ENCODE results near the gene ASB18.
"Not testable (repeated sequence)": the region's sequence is repeated elsewhere in the genome, so short reads cannot be mapped to it uniquely, and the experiment has no call there.

ASB18 gene, protein sequence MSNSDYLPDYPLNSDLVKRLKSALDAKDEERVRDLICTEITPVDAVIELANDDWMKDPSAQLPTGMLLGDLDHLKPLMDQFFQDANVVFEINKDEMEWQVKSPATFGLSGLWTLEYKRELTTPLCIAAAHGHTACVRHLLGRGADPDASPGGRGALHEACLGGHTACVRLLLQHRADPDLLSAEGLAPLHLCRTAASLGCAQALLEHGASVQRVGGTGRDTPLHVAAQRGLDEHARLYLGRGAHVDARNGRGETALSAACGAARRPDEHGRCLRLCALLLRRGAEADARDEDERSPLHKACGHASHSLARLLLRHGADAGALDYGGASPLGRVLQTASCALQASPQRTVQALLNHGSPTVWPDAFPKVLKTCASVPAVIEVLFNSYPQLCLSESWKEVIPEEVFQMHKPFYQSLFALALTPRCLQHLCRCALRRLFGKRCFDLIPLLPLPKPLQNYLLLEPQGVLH

DNA sequence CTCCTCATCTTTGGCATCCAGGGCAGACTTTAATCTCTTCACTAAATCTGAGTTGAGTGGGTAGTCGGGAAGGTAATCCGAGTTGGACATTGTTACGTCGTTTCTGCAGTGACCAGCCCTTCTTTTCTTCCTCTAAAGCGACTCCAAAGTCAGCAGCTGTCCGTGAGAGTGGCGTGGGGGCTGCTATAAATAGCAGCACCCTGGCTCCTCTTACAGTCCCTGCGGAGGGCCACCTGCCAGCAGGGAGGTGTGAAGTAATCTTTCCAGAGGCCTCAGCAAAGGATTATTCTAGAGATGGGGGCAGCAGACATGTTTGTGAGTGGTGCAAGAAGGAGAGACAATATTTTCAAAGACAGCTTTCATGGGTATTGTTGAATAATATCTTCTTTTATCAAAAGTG lies at the start of gene ASB18:
TSS of gene ASB18 (minus strand) at position 151 of the 400 bp plus-strand sequence. CDS start at position 90, 61 bp downstream.
- DNase-seq (ENCODE audit: low read depth): no peak

DNA sequence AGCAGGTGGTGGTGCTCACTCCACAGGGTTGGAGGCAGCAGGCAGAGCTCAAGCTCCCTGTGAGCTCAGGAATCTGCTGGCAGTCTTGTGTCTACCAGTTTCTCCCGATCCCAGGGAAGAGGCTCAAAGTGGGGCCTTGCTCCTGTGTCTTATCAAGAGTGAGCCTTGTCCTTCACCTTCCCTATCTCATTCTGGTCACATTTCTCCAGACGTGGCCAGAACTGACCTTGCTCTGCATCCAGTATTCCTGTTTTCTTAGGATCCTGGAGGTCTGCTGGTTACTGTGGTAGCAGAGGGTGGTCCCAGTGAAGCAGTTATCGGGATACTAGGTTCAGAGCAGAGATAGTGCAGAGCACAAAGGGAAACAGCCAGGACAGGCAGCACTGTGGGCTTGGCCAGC lies 47.1 kb upstream of the ASB18 start:
- no peak for DNase-seq (ENCODE audit: low read depth)

DNA sequence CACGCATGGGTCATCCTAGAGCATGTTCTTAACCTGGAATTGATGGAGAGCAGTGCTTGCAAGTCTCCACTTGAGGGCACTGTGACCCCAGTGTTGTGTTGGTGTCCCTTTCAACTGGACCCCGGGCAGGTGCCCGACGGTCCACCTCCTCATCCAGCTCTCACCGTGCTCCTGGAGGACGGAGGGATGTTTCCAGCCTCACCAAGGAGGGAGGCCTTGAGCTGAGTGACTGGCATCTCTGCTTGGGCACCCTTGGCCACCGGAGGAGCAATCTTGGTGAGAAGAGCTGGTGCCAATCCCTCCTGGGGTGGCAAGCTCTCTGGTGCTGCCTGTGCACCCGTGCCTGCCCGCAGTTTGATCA lies 45.4 kb upstream of the ASB18 start:
- no peak for DNase-seq (ENCODE audit: low read depth)

DNA sequence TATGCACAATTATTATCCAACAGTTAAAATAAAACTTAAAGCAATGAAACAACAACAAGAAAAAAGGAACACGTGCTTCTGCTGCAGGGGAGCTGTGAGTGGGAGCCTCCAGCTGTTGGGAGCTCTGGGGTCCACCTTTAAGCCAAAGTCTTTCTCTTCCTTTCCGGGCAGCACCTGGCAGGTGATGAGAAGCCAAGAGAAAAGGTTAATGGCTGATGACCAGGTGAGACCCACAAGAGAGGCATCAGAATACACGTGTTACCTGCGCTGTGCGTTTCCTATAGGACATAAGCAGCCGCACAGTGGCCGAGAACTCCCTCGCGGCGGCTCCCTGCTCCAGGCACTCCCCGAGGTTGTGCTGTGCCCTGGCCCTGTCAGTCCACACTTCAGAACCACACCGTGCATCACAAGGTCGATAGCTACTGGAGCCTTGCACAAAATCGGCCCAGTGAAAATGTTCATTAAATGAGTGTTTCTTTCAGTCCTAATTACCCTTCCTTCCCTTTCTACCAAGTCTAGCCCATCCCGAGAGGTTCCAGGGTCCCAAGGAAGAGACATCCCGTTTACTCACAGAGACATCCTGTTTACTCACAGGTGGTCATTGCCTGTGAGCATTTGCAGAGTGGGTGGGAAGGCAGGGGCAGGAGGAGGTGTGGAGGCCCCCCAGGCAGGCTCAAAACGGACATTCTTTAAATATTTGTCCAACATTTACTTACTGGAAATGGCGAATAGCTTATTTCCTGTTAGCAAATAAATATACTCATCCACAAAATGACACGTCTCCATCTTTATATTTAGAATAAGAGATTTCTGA lies 44.9 kb upstream of the ASB18 start:
- no peak for DNase-seq (ENCODE audit: low read depth)

DNA sequence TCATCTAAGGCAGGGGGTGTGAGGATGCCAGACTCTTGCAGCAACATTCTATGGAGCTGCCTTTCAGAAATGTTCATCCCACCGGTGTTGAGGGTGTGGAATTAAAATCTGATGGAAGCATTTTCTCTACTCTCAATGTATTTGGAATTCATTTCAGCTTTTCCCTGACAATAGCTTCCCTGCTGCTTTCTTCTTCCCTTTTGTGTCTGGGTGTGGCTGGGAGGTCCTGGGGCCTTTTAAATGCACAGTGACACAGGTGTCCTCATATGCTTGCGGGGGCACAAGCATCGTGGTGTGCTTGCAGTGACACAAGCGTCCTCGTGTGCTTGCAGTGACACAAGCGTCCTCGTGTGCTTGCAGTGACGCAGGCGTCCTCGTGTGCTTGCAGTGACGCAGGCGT lies 43.4 kb upstream of the ASB18 start:
- no peak for DNase-seq (ENCODE audit: low read depth)

DNA sequence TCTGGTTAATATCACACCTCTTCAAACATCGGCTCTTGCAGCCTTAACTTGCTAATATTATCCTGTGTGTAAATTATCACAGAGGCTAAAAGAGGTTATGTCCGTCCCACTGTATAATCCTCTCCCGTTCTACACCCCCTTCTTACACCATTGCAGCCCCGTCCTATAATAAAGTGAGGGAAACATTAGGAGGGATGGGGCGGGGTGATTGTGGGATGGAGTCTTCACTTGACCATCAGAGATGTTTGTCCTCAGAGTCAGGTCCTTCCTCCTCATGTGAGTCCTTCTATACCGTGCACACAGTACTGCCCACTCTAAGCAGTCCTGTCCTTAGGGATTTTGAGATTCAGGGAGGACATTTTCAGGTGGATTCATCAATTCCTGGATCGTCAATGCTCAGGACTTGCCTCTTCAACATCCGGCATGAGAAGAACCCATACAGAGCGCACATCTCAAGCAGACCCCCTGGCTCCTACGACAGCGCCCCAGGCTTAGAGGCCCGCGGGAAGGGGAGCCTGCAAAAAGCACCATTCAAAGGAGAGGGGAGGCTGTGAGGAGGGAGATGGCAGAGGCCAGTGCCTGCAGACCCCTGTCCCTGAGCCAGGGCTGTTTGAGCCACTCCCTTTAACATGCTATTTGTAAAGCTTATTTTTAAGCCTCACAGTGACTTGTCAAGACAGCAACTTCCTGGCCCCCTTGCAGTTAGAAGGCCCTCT lies 42.8 kb upstream of the ASB18 start:
- no peak for DNase-seq (ENCODE audit: low read depth)

DNA sequence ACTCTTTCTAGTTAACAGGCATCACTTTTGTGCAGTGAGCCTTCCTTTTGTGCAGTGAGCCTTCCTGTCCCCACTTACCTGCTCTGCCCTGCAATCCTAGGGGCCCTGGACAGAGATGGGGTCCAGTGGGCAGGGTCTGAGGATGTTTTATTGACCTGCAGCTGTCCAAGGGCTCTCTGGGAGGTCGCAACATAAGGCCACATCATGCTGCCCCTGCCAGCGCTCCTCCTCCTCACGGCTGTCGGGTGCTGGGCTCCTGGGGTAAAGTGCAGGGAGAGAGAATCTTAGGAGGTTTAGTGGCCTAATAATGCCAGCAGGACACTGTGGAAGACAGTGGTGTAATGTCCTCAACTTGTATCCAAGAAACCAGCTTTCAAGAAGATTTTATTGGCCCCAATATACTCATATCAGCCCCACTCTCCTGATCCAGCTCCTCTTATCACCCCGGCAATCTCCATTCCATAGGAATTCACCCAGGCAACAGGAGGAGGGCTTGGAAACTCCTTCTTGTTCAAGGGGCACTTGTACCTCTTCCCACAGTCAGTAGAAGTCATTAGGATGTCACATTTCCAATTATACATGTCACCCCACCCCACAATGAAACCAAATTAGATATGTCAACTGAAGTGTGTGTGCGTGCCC lies 41.9 kb upstream of the ASB18 start:
- no peak for DNase-seq (ENCODE audit: low read depth)

DNA sequence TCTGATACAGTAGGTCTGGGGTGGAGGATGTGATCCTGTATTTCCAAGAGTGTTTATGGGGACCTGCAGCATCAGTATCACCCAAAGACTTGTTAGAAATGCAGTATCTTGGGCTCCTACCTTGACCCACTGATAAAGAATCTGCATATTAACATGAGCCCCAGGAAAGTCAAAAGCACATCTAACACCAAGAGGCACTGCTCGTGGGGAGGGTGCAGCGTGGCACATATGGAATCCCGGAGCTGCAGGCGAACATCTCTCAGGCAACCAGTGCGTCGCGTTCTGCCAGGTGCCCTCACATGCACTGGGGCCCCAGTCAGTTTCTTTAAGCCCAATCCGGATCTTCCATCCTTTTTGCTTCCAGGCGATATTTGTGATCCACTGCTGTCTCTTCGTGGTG lies 41.3 kb upstream of the ASB18 start:
- no peak for DNase-seq (ENCODE audit: low read depth)

DNA sequence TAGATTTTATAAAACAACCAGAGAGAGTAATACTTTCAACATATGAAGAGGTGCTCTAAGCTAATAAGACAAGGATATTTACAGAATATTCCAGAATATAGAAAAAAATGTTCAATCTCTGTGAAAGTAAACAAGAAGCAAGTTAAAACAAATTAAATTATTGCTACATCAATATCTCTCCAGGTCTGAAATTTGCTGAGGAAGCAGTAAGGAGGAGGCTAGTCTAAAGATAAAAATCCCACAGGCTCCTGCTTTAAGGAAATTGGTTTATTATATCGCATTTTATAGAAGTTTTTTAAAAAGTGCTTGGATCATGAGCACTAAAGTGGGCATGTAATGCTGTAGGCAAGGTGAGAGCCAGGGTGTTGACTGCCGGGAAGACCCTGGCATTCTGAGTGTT lies 39.7 kb upstream of the ASB18 start:
- DNase-seq (ENCODE audit: low read depth): no peak

DNA sequence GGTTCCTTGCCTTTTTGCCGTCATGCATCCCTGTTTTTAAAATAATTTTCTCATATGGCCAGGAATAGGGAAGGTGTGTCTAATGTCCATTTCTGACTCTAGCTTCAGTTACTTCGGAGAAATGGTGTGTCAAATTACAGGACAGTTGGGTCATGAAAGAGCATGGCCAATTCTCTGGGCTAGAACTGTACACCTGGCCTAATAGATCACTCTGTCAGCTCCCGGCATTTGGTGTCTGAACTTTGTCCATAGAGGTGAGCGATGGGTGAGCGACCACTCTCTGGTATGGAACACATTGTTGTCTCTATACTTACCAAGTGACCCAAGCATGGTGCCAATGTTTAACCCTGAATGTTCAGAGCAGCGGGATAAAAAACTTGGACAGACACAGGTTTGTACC lies 38.3 kb upstream of the ASB18 start:
- DNase-seq (ENCODE audit: low read depth): no peak

DNA sequence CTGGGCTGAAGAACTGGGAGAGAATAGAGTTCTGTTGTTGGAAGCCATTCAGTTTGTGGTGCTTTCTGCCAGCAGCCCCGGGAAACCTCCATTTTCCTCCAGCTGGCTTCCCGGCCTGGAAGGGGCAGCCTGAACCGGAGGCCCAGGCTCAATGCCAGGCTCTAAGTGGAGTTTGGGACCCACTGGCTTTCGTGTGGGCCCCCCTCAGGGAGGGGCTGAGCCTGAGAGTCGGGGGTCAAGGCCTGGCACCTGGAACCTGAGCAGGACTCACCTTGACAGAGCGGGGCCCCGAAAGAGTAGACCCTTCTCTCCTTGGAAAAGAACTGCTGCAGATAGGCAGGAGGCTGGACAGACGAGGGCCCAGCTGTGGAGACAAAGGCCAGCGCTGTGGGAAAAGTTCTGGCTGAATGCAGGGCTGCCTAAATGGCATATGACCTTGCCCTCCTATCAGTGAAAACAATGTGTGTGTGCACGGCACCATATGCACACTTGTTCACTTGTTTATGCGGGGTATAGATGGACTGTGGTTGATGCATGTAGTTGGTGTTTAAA lies 34.8 kb upstream of the ASB18 start:
- no peak for DNase-seq (ENCODE audit: low read depth)

DNA sequence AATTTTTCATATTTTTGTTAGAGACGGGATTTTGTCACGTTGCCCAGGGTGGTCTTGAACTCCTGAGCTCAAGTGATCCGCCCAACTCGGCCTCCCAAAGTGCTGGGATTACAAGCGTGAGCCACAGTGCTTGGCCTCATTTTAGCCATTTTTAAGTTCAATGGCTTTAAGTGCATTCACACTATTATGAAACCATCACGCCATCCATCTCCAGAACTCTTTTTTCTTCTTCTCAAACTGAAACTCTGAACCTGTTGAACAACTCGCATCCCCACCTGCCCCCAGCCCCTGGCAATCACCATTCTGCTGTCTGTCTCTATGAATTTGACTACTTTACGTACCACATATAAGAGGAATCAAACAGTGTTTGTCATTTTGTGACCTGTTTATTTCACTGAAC lies 31.3 kb upstream of the ASB18 start:
- no peak for DNase-seq (ENCODE audit: low read depth)

DNA sequence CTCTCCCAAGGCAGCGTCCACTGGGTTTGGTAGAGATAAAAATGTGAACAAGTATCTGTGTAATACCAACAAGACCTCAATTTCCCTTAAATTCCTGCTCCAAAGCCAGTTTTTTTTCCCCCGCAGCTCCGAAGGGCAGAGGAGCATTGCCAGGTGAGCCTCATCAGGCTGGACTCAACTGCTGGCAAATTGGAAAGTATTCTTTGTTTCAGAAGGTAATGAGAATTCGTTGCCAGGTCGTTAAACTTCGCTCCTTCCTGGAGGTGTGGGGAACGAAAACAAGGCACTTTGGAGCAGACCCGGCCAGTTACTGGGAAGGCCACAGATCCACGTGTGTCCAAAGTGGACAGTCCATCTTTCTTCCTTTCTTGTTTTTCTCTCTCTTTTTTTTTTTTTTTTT lies 30.4 kb upstream of the ASB18 start:
- DNase-seq (ENCODE audit: low read depth): no peak

DNA sequence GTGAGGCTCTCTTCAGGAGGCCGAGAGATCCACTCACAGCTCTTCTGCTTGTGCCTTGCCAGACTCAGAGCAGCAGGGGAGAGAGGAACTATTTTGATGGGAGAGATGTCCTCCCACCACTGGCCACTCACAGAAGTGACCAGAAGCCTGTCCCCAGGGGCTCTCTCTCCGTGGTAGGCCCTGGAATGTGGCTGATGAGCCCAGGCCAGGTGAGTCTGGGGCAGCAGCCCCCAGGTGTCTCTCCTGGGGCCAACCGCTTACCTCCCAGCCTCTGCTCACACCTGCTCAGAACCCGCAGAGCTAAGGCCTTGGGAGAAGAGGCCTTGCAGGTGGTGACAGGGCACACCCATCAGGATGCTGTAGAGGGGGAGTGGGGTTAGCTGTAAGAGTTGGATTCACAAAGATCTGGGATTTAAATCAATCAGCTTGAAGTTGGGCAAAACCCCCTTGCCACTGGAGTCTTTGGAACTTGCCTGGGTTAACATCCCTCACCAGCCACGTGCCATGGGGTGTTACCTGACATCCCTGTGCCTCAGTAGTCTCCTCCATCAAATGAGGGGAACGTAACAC lies 29.1 kb upstream of the ASB18 start:
- DNase-seq (ENCODE audit: low read depth): no peak

DNA sequence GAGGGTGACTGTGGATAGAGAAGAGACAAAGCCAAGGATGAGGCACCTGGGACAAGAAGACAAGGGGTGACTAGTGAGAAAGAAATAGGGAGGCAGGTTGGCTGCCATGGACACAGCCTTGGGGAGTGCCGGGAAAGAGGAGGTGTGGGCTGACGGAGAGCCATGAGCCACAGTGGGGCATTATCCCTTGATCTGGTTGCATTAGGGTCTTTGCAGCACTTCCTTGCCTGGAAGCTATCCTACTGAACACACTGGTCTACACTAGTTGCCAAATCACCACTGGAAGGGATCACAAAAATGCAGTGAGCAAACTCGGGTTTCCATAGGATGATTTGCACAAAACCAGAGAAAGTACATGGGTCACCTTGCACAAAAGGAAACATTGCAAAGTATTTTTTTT lies 27.7 kb upstream of the ASB18 start:
- DNase-seq (ENCODE audit: low read depth): no peak

DNA sequence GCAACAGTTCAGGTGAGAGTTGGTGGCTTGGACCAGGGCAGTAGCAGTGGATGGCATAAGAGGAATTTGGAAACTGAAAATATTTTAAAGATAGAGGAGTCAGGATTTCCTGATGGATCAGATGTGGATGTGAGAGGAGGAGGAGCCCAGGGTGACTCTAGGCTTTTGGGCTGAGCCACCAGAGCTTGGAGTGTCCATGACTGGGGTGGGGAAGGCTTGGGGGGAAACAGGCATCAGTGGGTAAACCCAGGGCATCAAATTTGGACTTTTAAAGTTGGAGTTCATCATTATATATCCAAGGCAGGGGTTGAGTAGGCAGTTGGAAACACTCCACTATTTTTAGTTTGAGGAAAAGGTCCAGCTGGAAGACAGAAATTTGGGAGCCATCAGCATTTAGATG lies 27.3 kb upstream of the ASB18 start:
- DNase-seq (ENCODE audit: low read depth): no peak

DNA sequence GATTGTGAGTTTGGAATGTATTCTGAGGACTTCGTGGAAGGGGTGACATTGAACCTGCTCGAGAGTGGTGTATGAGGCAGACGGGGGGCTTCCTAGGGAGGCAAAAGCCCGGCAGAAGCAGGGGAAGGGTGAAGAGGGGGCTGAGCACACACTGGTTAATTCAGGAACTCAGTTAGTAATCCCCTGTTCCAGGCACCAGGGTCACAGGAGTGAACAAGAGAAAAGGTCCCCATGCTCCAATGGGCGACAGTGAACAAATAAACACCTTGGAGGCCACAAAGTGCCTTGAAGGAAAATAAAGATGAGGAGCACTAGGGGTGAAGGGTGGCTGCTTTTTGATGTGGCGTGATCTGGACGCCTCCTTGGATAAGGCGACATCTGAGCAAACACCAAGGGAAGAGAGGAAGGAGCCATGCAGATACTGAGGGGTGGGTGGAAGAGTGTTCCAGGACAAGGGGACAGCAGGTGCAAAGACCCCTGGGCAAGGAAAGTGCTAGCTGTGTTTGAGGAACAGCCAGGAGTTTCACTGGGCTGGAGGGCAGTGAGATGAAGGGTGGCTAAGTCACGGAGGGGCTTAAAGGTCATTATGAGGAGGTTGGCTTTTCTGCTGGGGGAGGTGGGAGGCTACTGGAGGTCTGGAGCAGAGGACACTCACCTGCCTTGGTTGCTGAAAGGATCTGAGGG lies 26.7 kb upstream of the ASB18 start:
- DNase-seq (ENCODE audit: low read depth): no peak

DNA sequence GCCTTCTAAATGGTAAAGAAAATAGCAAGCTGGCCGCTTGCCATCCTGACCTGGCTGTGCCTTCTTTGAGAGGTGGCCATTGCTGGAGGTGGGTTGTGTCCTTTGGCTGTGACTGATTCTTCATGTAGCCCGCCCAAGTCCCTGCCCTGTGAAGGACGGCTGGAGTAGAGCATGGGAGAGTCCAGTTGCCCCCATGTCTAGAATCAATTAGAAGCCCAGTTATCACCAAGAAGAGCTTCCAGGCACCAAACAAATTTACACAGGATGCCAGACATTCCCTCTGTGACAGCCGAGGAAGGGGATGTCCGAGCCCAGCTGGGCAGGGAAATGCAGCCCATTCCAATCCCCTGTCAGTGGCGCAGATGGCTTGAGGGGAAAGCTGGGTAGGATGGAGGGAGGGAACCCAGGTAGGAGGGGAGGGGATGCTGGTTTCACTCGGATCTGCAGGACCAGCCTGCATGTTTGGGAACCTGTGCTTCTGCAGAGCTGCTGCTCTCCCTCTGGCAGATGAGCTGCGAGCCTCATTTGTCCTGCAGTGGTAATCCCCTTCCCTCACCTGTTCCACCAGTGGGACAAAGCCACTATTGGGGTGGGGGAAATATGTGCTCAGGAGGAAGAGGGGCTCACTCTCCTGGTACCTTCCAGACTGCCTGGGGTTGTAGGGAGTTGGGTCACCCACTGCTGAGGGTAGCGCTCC lies 25.7 kb upstream of the ASB18 start:
- no peak for DNase-seq (ENCODE audit: low read depth)

DNA sequence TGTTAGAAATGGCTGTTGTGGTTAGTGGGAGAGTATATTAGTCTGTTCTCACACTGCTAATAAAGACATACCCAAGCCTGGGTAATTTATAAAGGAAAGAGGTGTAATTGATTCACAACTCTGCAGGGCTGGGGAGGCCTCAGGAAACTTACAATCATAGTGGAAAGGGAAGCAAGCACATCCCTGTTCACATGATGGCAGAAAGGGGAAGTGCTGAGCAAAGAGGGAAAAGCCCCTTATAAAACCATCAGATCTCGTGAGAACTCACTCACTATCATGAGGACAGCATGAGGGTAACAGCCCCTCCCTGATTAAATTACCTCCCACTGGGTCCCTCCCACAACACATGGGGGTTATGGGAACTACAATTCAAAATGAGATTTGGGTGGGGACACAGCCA lies 24.2 kb upstream of the ASB18 start:
- not testable (repeated sequence) for DNase-seq (ENCODE audit: low read depth)

DNA sequence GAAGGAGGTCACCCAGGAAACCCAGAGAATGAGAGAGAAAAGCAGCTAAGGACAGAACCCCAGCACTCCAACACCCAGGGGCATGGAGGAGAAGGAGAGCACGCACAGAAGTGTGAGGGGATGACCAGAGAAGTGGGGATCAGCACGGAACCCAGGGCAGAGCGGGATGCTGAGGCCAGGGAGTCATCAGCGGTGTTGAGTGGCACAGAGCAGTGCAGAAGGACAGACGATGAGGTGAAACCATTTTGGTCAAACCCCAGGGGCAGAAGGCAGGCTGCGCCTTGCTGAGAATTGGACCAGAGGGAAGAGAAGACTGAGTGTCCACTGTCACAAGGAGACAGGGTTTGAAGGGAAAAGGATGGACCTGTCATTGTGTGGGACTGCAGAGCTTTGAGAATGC lies 23.4 kb upstream of the ASB18 start:
- no peak for DNase-seq (ENCODE audit: low read depth)

Measured in GM04503 (cell line).